PC-9 (cell line): ENCODE data around the gene POLR3C. TPM values are rescaled to one million over a fixed set of nuclear protein-coding genes. Genes with fewer than 3 reads are reported as not detected.

Experiments
- BruUV-seq: library from RNA; stranded (reverse); fragments of 400-500 nt; replicated peaks from 2 replicates; lab custom pipeline; 2021; lab: Mats Ljungman, UMichigan
- CTCF ChIA-PET: fragments of 300-600 bp; sonication (Branson Sonifier 250); formaldehyde crosslinking; loops from one replicate; lab custom pipeline; 2022; ENCODE audit warnings: antibody characterized with exemption; lab: Charles Lee
- POLR2A ChIA-PET: fragments of 300-600 bp; sonication (Branson Sonifier 250); formaldehyde crosslinking; loops from one replicate; lab custom pipeline; 2022; ENCODE audit warnings: antibody characterized with exemption; ENCODE audit not compliant: unreplicated experiment; lab: Charles Lee
- DNase-seq, 2 experiments: peaks; one replicate each; pipeline versions ENCODE4 v3.0.0 to v3.0.0-alpha.2; 2015 to 2022; ENCODE audit warnings: mixed read lengths in 1 of 2
- H2AFZ ChIP-seq: fragments of 200-600 bp; sonication (generic); 2 replicates; pipeline ENCODE4 v1.8.1; 2017; ENCODE audit warnings: antibody characterized with exemption
- H3F3A ChIP-seq: fragments of 200-600 bp; sonication (generic); 2 replicates; pipeline ENCODE4 v1.8.1; 2017; ENCODE audit warnings: antibody characterized with exemption, mild to moderate bottlenecking, low read depth; ENCODE audit not compliant: insufficient read depth
- H3K27ac ChIP-seq: fragments of 200-600 bp; sonication (generic); 2 replicates; pipeline ENCODE4 v1.6.1; 2016; ENCODE audit warnings: mixed run types
- H3K27me3 ChIP-seq: fragments of 200-600 bp; sonication (generic); 2 replicates; pipeline ENCODE4 v1.6.1; 2016; ENCODE audit warnings: low read depth, mixed run types; ENCODE audit not compliant: insufficient read depth
- H3K36me3 ChIP-seq: fragments of 200-600 bp; sonication (generic); 2 replicates; pipeline ENCODE4 v1.6.1; 2016; ENCODE audit warnings: low read depth, mixed run types
- H3K4me1 ChIP-seq: fragments of 200-600 bp; sonication (generic); replicated peaks from 2 replicates; pipeline ENCODE4 v1.6.1; 2016; ENCODE audit warnings: mixed run types; ENCODE audit not compliant: insufficient read depth
- H3K4me2 ChIP-seq: fragments of 200-600 bp; sonication (generic); 2 replicates; pipeline ENCODE4 v1.6.1; 2017; ENCODE audit warnings: mixed run types
- H3K4me3 ChIP-seq: fragments of 200-600 bp; sonication (generic); 2 replicates; pipeline ENCODE4 v1.6.1; 2016; ENCODE audit warnings: mixed run types
- H3K79me2 ChIP-seq: fragments of 200-600 bp; sonication (generic); 2 replicates; pipeline ENCODE4 v1.6.1; 2017; ENCODE audit warnings: low read depth, mixed run types
- H3K9me2 ChIP-seq: fragments of 200-600 bp; sonication (generic); 2 replicates; pipeline ENCODE4 v1.8.1; 2017; ENCODE audit warnings: mild to moderate bottlenecking; ENCODE audit not compliant: insufficient read depth
- H3K9me3 ChIP-seq: fragments of 200-600 bp; sonication (generic); 2 replicates; pipeline ENCODE4 v1.8.1; 2016; ENCODE audit warnings: low read depth; ENCODE audit not compliant: insufficient read depth
- H4K20me1 ChIP-seq: fragments of 200-600 bp; sonication (generic); 2 replicates; pipeline ENCODE4 v1.8.1; 2017; ENCODE audit not compliant: insufficient read depth
- CTCF ChIP-seq: fragments of 200-600 bp; sonication (generic); conservative IDR thresholded peaks from 2 replicates; pipeline ENCODE4 v1.6.1; 2017; ENCODE audit warnings: mixed run types, antibody characterized with exemption, mild to moderate bottlenecking, moderate library complexity
- EZH2 ChIP-seq: fragments of 200-600 bp; sonication (generic); IDR thresholded peaks from 2 replicates; pipeline ENCODE4 v1.8.0; 2017; ENCODE audit warnings: antibody characterized with exemption, low read depth
- intact Hi-C: fragments of 100-400 bp; cut with micrococcal nuclease; formaldehyde crosslinking; loops from one replicate; pipeline ENCODE4 v1.10.0; 2022; ENCODE audit not compliant: unreplicated experiment
- total RNA-seq: library from RNA; stranded (reverse); gene quantifications from 2 replicates; pipeline ENCODE4 v1.2.3, GENCODE V29; 2021

The POLR3C gene
- total RNA-seq, 1 experiment from 2014 or later, result 21.2 TPM

GRCh38 chr1:145799806-145800205 is 24.2 kb upstream of the POLR3C start:
- no peaks in the 10 kb centered on the region for H3K27me3 ChIP-seq
- TF ChIP-seq EZH2 (no peak), CTCF (no peak)
- H3K4me3 ChIP-seq, result no peak overlapping the region
- no peak overlapping the region for H2AFZ ChIP-seq
- peaks cover 7% of the 10 kb centered on the region; the same call in 1 of the 2 replicates for H4K20me1 ChIP-seq
- peaks cover 35% of the 10 kb centered on the region for H3K79me2 ChIP-seq
- H3K4me2 ChIP-seq, result no peak overlapping the region
- BruUV-seq, result no TSS peak
- no peaks in the 10 kb centered on the region for H3K9me2 ChIP-seq
- peaks cover 16% of the 10 kb centered on the region; the same call in 1 of the 2 replicates for H3K9me3 ChIP-seq
- no peak overlapping the region for H3K27ac ChIP-seq
- intact Hi-C loops, result no loop called here
- POLR2A ChIA-PET, result no interaction called here
- 0 out of 2 replicates have a peak, but pooled peaks cover 6% of the 10 kb centered on the region for H3F3A ChIP-seq
- 0 out of 2 replicates have a peak, but pooled peaks cover 7% of the 10 kb centered on the region for H3K36me3 ChIP-seq
- CTCF ChIA-PET, result no interaction called here
- no peak for DNase-seq
- peaks cover 7% of the 10 kb centered on the region; the same call in 1 of the 2 replicates for H3K4me1 ChIP-seq

DNA sequence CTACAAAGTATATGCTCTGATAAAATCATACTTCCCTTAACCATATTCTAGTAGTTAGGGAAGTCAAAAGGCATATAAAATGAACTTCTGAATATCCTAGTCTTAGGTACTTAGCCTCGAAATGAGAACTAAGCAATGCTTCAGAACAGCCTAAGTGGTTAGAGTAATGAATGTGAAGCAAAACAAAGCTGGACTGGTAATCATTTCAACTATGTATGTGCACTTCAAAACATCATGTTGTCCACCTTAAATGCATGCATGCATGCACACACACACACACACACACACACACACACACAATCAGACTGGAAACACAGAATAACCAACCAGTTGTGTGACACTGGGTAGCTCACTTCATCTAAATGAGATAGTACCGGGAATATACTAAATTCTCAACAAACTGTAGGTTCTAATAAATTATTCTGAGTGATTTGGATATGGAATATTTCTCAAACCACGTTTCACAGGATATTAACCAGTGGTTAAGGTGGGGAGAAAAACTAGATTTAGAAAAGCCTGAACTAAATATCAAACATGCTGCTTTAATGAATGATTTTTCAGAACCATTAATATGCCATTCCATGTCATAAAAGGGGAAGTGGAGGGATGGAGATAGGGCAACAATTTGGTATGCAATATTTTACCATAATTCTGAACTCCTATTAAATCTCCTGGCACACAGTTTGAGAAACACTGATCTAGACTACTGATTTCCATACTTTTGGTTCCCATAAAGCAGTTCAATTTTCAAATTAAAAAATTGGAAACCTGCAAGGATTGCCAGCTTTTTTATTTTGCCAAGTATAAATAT is 19.6 kb upstream of the POLR3C start:
- CTCF ChIA-PET, result no interaction called here
- H4K20me1 ChIP-seq, result peaks cover 7% of the 10 kb centered on the region

DNA sequence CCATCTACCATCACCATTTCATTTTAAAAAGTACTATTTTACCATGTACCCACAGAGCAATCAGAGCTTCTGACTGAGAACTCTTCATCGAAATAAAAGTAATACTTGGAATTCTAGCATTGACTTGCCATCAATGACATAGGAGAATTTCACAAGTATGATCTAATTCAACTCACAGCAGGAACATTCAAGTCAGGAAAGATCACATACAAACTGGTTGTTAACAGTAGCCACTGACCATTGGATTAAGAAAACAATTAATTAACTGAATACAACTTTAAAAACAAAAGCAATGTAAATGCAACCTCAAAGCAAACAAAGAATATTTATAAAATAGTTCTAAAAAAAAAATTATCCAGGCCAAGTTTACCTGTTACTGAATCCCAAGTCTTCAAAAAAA is 18.9 kb upstream of the POLR3C start:
- Histone ChIP-seq H3K27ac (no peak overlapping the region), H3K4me3 (no peak overlapping the region), H3K79me2 (peaks cover 67% of the 10 kb centered on the region), H3K9me3 (no peaks in the 10 kb centered on the region), H3F3A (0 out of 2 replicates have a peak, but pooled peaks cover 6% of the 10 kb centered on the region), H3K9me2 (no peaks in the 10 kb centered on the region), H4K20me1 (peaks cover 7% of the 10 kb centered on the region), H2AFZ (no peak overlapping the region), H3K27me3 (no peaks in the 10 kb centered on the region), H3K36me3 (no peaks in the 10 kb centered on the region), H3K4me2 (no peak overlapping the region), H3K4me1 (peaks cover 7% of the 10 kb centered on the region; the same call in 1 of the 2 replicates)
- BruUV-seq, result no TSS peak
- POLR2A ChIA-PET, result interaction anchor here (0.6 kb wide), 1 partner anchor 40 kb away, joined by 6 read pairs; the partner anchor contains the start of gene NUDT17
- TF ChIP-seq EZH2, result no peak
- no peak for TF ChIP-seq CTCF
- intact Hi-C loops, result no loop called here
- CTCF ChIA-PET, result no interaction called here
- no peak for DNase-seq

More for the DNA sequence above, 19.6 kb upstream of the POLR3C start:
- H3F3A ChIP-seq, result 0 out of 2 replicates have a peak, but pooled peaks cover 6% of the 10 kb centered on the region
- H3K9me2 ChIP-seq, result no peaks in the 10 kb centered on the region
- H3K9me3 ChIP-seq, result no peaks in the 10 kb centered on the region
- no peak overlapping the region for H3K27ac ChIP-seq
- H3K4me3 ChIP-seq, result no peak overlapping the region
- no peaks in the 10 kb centered on the region for H3K27me3 ChIP-seq
- no peak for DNase-seq
- H3K4me1 ChIP-seq, result peaks cover 7% of the 10 kb centered on the region; the same call in 1 of the 2 replicates
- TF ChIP-seq CTCF (no peak), EZH2 (no peak)
- POLR2A ChIA-PET, result interaction anchor here (0.6 to 0.7 kb wide), 2 partner anchors 19 to 41 kb away, joined by 3 to 6 read pairs; partner anchors contain the start of genes NUDT17 and RNF115
- H3K36me3 ChIP-seq, result no peaks in the 10 kb centered on the region
- peaks cover 67% of the 10 kb centered on the region for H3K79me2 ChIP-seq
- H2AFZ ChIP-seq, result no peak overlapping the region
- intact Hi-C loops, result no loop called here
- no TSS peak for BruUV-seq
- no peak overlapping the region for H3K4me2 ChIP-seq
